Measurements from ENCODE around the gene KRTAP4-16.

GRCh38 chr17:41073676-41074075 is 28.3 kb downstream of the KRTAP4-16 start:
- TF ChIP-seq POLR2A (IDR thresholded peaks at IDR 0.05), result no peak
- TF ChIP-seq CTCF (IDR thresholded peaks at IDR 0.05), result no peak

Measured in esophagus squamous epithelium (tissue), 4 donors.